Measurements from ENCODE around the gene ZSCAN10.

GRCh38 chr16:3145660-3146059, 46.6 kb upstream of the ZSCAN10 start:
- TF ChIP-seq L3MBTL2 (IDR thresholded peaks at IDR 0.05): no peak
- no peak for TF ChIP-seq TBP (optimal IDR thresholded peaks at IDR 0.05; ENCODE audit: low read depth, low read length)
- TF ChIP-seq TOE1 (IDR thresholded peaks at IDR 0.05; ENCODE audit: borderline replicate concordance): no peak
- TF ChIP-seq TOE1 (CRISPR knock-in tag; IDR thresholded peaks at IDR 0.05; ENCODE audit: borderline replicate concordance, low read depth): no peak
- TF ChIP-seq CTCF (IDR thresholded peaks at IDR 0.05 in 2 of 3, conservative IDR thresholded peaks at IDR 0.05 in 1 of 3; ENCODE audit: insufficient read depth in 2 of 3, low read depth in 1 of 3, low read length in 3 of 3): no peak
- TF ChIP-seq FOXK1 (CRISPR knock-in tag; IDR thresholded peaks at IDR 0.05; ENCODE audit: borderline replicate concordance): no peak
- TF ChIP-seq RB1 (IDR thresholded peaks at IDR 0.05; ENCODE audit: low read depth): no peak
- TF ChIP-seq SP2 (IDR thresholded peaks at IDR 0.05; ENCODE audit: extremely low read depth, low read depth, low read length, poor library complexity, severe bottlenecking): no peak
